H1 (cell line): ENCODE measurements around the gene SLC23A2. TPM values are rescaled to one million over a fixed set of nuclear protein-coding genes. Genes with fewer than 3 reads are reported as not detected.

Experiments
- CTCF ChIA-PET: fragments of 300-600 bp; sonication (Branson Sonifier 250); formaldehyde crosslinking; loops from one replicate; lab custom pipeline; 2021; ENCODE audit not compliant: partially characterized antibody; lab: Charles Lee
- POLR2A ChIA-PET: fragments of 300-600 bp; sonication (Branson Sonifier 250); formaldehyde crosslinking; loops from one replicate; lab custom pipeline; 2021; ENCODE audit warnings: inconsistent platforms; ENCODE audit not compliant: partially characterized antibody; lab: Charles Lee
- DNase-seq, 2 experiments: peaks; one replicate each; pipeline versions ENCODE4 v3.0.0 to v3.0.0-alpha.2; 2010 to 2022; ENCODE audit warnings: low spot score in 2 of 2, low read depth in 1 of 2, mixed read lengths in 1 of 2
- FAIRE-seq: peaks from 2 replicates; lab custom pipeline; 2011; peaks lifted over from hg19 to GRCh38; lab: Jason Lieb, UNC
- H2AFZ ChIP-seq: 2 replicates; pipeline ENCODE4 v1.8.1; 2012; ENCODE audit warnings: low read length, inconsistent platforms
- H2AK5ac ChIP-seq: 2 replicates; pipeline ENCODE4 v1.6.1; 2013; ENCODE audit warnings: low read depth, low read length
- H2BK120ac ChIP-seq: replicated peaks from 2 replicates; pipeline ENCODE3; 2013; ENCODE audit warnings: low read depth, low read length, inconsistent platforms
- H2BK12ac ChIP-seq: 2 replicates; pipeline ENCODE4 v1.6.1; 2013; ENCODE audit warnings: low read depth, low read length
- H2BK15ac ChIP-seq: 2 replicates; pipeline ENCODE4 v1.6.1; 2013; ENCODE audit warnings: low read length
- H2BK20ac ChIP-seq: 2 replicates; pipeline ENCODE4 v1.6.1; 2013; ENCODE audit warnings: low read length
- H2BK5ac ChIP-seq: 2 replicates; pipeline ENCODE4 v1.6.1; 2013; ENCODE audit warnings: low read depth, low read length
- H3K14ac ChIP-seq: 2 replicates; pipeline ENCODE4 v1.6.1; 2013; ENCODE audit warnings: inconsistent platforms; ENCODE audit not compliant: insufficient read length
- H3K18ac ChIP-seq: 2 replicates; pipeline ENCODE4 v1.6.1; 2013; ENCODE audit warnings: low read length; ENCODE audit errors: extremely low read depth
- H3K23ac ChIP-seq: 2 replicates; pipeline ENCODE4 v1.6.1; 2013; ENCODE audit warnings: inconsistent platforms; ENCODE audit not compliant: insufficient read length
- H3K23me2 ChIP-seq: 2 replicates; pipeline ENCODE4 v1.6.1; 2013; ENCODE audit warnings: low read depth, low read length
- H3K27ac ChIP-seq: 2 replicates; pipeline ENCODE4 v1.6.1; 2011; ENCODE audit warnings: low read depth, low read length, inconsistent platforms
- H3K27me3 ChIP-seq, 4 experiments: replicated peaks in 1 of 4; 1 replicate in 1 of 4; 2 replicates in 3 of 4; pipeline versions ENCODE4 v1.6.1 to v1.8.1; 2011 to 2013; ENCODE audit warnings: low read length in 3 of 4, mild to moderate bottlenecking in 3 of 4, inconsistent platforms in 2 of 4, mixed read lengths in 2 of 4, moderate library complexity in 1 of 4; ENCODE audit not compliant: control insufficient read depth in 3 of 4, insufficient read depth in 3 of 4; ENCODE audit errors: extremely low read depth in 1 of 4
- H3K36me3 ChIP-seq, 4 experiments: 2 replicates each; pipeline versions ENCODE4 v1.6.1 to v1.8.1; 2011 to 2013; ENCODE audit warnings: mild to moderate bottlenecking in 4 of 4, low read length in 3 of 4, moderate library complexity in 2 of 4, control low read depth in 1 of 4, inconsistent platforms in 1 of 4; ENCODE audit not compliant: insufficient read depth in 4 of 4, control insufficient read depth in 2 of 4
- H3K4ac ChIP-seq: replicated peaks from 2 replicates; pipeline ENCODE3; 2013; ENCODE audit warnings: low read length, low read depth, mixed read lengths, inconsistent platforms; ENCODE audit not compliant: insufficient read length
- H3K4me1 ChIP-seq, 4 experiments: replicated peaks in 1 of 4; 1 replicate in 1 of 4; 2 replicates in 3 of 4; pipeline versions ENCODE4 v1.6.1 to v1.8.1; 2011 to 2013; ENCODE audit warnings: low read length in 3 of 4, inconsistent platforms in 2 of 4, mixed read lengths in 1 of 4; ENCODE audit not compliant: insufficient read depth in 4 of 4, control insufficient read depth in 3 of 4
- H3K4me2 ChIP-seq, 2 experiments: 2 replicates each; pipeline versions ENCODE4 v1.6.1 to v1.8.1; 2011 to 2013; ENCODE audit warnings: low read depth in 2 of 2, low read length in 2 of 2, control low read depth in 1 of 2, inconsistent platforms in 1 of 2, mild to moderate bottlenecking in 1 of 2; ENCODE audit not compliant: insufficient read depth in 1 of 2
- H3K4me3 ChIP-seq, 4 experiments: fragments of 200-600, 300-600 bp in 1 of 4; sonication (generic), shearing (Covaris generic), sonication (Bioruptor Twin) in 1 of 4; 2 replicates each; pipeline versions ENCODE4 v1.5.1 to v1.8.1; 2011 to 2016; ENCODE audit warnings: low read length in 4 of 4, low read depth in 3 of 4, control low read depth in 2 of 4, inconsistent platforms in 2 of 4, mild to moderate bottlenecking in 2 of 4, mixed read lengths in 1 of 4, moderate library complexity in 1 of 4; ENCODE audit not compliant: insufficient read depth in 2 of 4; ENCODE audit errors: extremely low read depth in 1 of 4
- H3K56ac ChIP-seq: replicated peaks from 2 replicates; pipeline ENCODE3; 2013; ENCODE audit warnings: low read depth, mild to moderate bottlenecking, mixed read lengths, low read length, inconsistent platforms; ENCODE audit not compliant: insufficient read length
- H3K79me1 ChIP-seq: 2 replicates; pipeline ENCODE4 v1.6.1; 2013; ENCODE audit warnings: low read depth, low read length, control low read depth
- H3K79me2 ChIP-seq, 2 experiments: 2 replicates each; pipeline versions ENCODE4 v1.6.1 to v1.8.1; 2012 to 2013; ENCODE audit warnings: low read length in 2 of 2, mild to moderate bottlenecking in 2 of 2, inconsistent platforms in 1 of 2; ENCODE audit not compliant: insufficient read depth in 2 of 2, control insufficient read depth in 1 of 2
- H3K9ac ChIP-seq, 4 experiments: replicated peaks in 1 of 4; 1 replicate in 1 of 4; 2 replicates in 3 of 4; pipeline versions ENCODE4 v1.6.1 to v1.8.1; 2011 to 2013; ENCODE audit warnings: low read depth in 3 of 4, low read length in 3 of 4, control low read depth in 2 of 4, mild to moderate bottlenecking in 2 of 4, moderate library complexity in 2 of 4, inconsistent platforms in 1 of 4; ENCODE audit errors: extremely low read depth in 1 of 4
- H3K9me3 ChIP-seq, 2 experiments: 2 replicates each; pipeline versions ENCODE4 v1.6.1 to v1.8.1; 2012 to 2013; ENCODE audit warnings: mild to moderate bottlenecking in 2 of 2, moderate library complexity in 2 of 2, control low read depth in 1 of 2, inconsistent platforms in 1 of 2, low read depth in 1 of 2, low read length in 1 of 2, mixed read lengths in 1 of 2; ENCODE audit not compliant: insufficient read depth in 2 of 2
- H4K20me1 ChIP-seq, 2 experiments: replicated peaks in 1 of 2; 2 replicates each; pipeline versions ENCODE3 to v1.8.1; 2011 to 2013; ENCODE audit warnings: inconsistent platforms in 2 of 2, low read length in 2 of 2, mild to moderate bottlenecking in 1 of 2; ENCODE audit not compliant: insufficient read depth in 2 of 2, control insufficient read depth in 1 of 2
- H4K5ac ChIP-seq: 2 replicates; pipeline ENCODE4 v1.6.1; 2013; ENCODE audit warnings: low read length, low read depth, mixed read lengths, inconsistent platforms; ENCODE audit not compliant: insufficient read length
- H4K8ac ChIP-seq: 2 replicates; pipeline ENCODE4 v1.8.0; 2013; ENCODE audit warnings: mild to moderate bottlenecking, moderate library complexity, low read length, inconsistent platforms; ENCODE audit not compliant: insufficient read depth; ENCODE audit errors: extremely low read depth
- H4K91ac ChIP-seq: replicated peaks from 2 replicates; pipeline ENCODE3; 2013; ENCODE audit warnings: low read length, mixed read lengths, inconsistent platforms; ENCODE audit not compliant: insufficient read length
- ASH2L ChIP-seq: fragments of 200-600, 300-600 bp; sonication (generic); IDR thresholded peaks from one replicate; pipeline ENCODE4 v1.7.1; 2017; ENCODE audit warnings: low read length
- KDM4A ChIP-seq: IDR thresholded peaks from one replicate; pipeline ENCODE4 v1.7.1; 2012; ENCODE audit warnings: low read depth, mild to moderate bottlenecking, moderate library complexity, low read length, inconsistent platforms; ENCODE audit not compliant: severe bottlenecking
- SIN3A ChIP-seq, 2 experiments: IDR thresholded peaks in 1 of 2; conservative IDR thresholded peaks in 1 of 2; 2 replicates each; pipeline ENCODE4 v1.6.1; 2011 to 2012; ENCODE audit warnings: low read length in 2 of 2, improper control_type of control experiment in 1 of 2, low read depth in 1 of 2, mild to moderate bottlenecking in 1 of 2
- SRF ChIP-seq: IDR thresholded peaks from 2 replicates; pipeline ENCODE4 v1.6.1; 2011; ENCODE audit warnings: mild to moderate bottlenecking, low read depth, low read length, moderate library complexity
- TCF12 ChIP-seq: IDR thresholded peaks from 2 replicates; pipeline ENCODE4 v1.6.1; 2011; ENCODE audit warnings: low read depth, mild to moderate bottlenecking, low read length
- ZNF274 ChIP-seq: IDR thresholded peaks from 2 replicates; pipeline ENCODE4 v1.7.0; 2012; ENCODE audit warnings: low read length, borderline replicate concordance; ENCODE audit errors: extremely low read depth
- WGBS, 2 experiments: shearing (Covaris generic) in 1 of 2; methylation state at CpG; one replicate each; pipeline versions ENCODE4 v1.1.6 to v1.1.7; 2013 to 2015; ENCODE audit warnings: low lambda C conversion rate in 2 of 2, mixed read lengths in 2 of 2, inconsistent platforms in 1 of 2, low coverage in 1 of 2, missing lambda C conversion rate in 1 of 2; ENCODE audit not compliant: insufficient replicate concordance in 2 of 2, insufficient coverage in 1 of 2, insufficient read length in 1 of 2; ENCODE audit errors: extremely low coverage in 1 of 2, missing lambda C conversion rate in 1 of 2; 5-methylcytosine and 5-hydroxymethylcytosine counted together
- polyA plus RNA-seq, 7 experiments: library from polyadenylated mRNA; depleted of rRNA in 3 of 7; stranded (reverse) in 5 of 7; unstranded in 2 of 7; fragments of >200 nt in 5 of 7; fragments of 200-250 nt in 2 of 7; gene quantifications; 1 replicate in 5 of 7; 2 replicates in 1 of 7; 4 replicates in 1 of 7; pipeline versions ENCODE4 v1.2.1 to v1.2.3, GENCODE V29; 2011 to 2013; ENCODE audit warnings: missing spikeins in 2 of 7, mixed read lengths in 2 of 7
- total RNA-seq: library from RNA; stranded (reverse); fragmentation: NEBNext Ultra II Directional; extraction: Animal tissue kit (Norgen Biotek cat#: 25700); gene quantifications from 2 replicates; pipeline ENCODE4 v1.2.1, GENCODE V29; 2021
- TF ChIP-seq, protein P1 (sequence below): IDR thresholded peaks from 2 replicates; pipeline ENCODE4 v1.6.1; 2011; ENCODE audit warnings: low read length, improper control_type of control experiment

SLC23A2 gene
- total and polyA plus RNA-seq, 2 of the 8 experiments (the other 6 are each of a cell fraction or from before 2014, with no cell fraction given): 17.0 to 18.6 TPM

DNA sequence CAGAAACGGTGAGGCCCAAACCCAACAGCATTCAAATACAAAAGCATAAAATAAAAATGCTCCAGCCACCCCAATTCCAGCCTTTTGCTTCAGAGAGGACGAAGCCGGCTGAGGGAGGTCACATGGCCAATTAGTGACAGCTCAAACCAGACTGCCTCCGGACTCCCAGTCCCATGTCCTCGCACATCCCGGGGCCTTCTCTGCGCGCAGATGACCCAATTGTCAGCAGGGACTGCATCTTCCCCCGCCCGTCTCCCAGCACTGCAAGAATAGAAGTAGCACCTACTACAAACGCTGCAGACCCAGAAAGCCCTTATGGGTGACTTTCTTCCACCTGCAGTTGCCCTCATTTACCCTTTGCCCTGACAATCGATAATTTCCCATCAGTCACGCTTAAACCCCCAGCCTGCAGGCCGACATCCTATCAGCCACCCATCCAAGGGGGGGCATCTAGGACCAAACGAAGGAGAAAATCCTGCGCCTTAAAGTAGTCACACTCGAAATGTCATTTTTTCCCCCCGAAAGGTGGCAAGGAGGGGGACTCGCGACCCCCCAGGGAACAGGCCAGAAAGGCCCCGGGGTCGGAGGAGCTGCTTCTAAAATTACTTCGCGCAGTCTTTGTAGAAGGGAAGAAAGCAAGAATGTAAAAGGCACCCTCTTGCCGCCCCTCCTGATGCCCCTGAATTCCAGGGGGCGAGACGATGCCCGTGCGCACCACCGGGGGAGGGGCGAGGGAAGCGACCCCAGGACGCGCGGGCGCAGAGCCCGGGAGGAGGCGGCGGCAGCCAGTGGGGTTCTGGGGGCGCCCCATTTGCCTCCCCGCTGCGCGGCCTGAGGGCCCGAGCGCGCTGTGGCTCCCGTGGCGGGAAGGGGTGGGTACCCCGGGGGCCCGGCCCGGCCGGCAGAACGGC, 792 bp downstream of the SLC23A2 start:
- 11% methylated on average over 53 of the region's 53 CpGs; no CpG with 5 or more reads in 1 of the 2 experiments for WGBS, 2 experiments
- Histone ChIP-seq H2AFZ (no peak overlapping the region), H3K79me2 (peaks cover 4 to 31% of the 10 kb centered on the region in 2 experiments; a peak in 3 of 4 replicates), H3K27ac (no peak overlapping the region), H3K4me2 (peak overlapping the region; percentile 81 to 93), H2BK15ac (no peak overlapping the region), H4K8ac (peak overlapping the region; percentile 38; the same call in 1 of the 2 replicates), H3K4ac (no peak overlapping the region), H4K20me1 (peaks cover 0 to 1% of the 10 kb centered on the region in 2 experiments), H3K23ac (no peak overlapping the region), H3K23me2 (peaks cover 11% of the 10 kb centered on the region), H3K4me3 (peak overlapping the region; percentile 37 to 90 (median 77)), H2AK5ac (no peak overlapping the region), H4K5ac (no peak overlapping the region), H2BK5ac (no peak overlapping the region), H3K18ac (no peak overlapping the region), H3K9me3 (no peaks in the 10 kb centered on the region), H3K27me3 (no peaks in the 10 kb centered on the region), H3K56ac (no peak overlapping the region), H3K36me3 (no peaks in the 10 kb centered on the region), H4K91ac (no peak overlapping the region), H2BK120ac (no peak overlapping the region), H3K14ac (no peak overlapping the region), H3K4me1 (peaks cover 0 to 8% (median 2%) of the 10 kb centered on the region in 4 experiments; a peak in 5 of 7 replicates), H2BK12ac (no peak overlapping the region), H3K79me1 (peaks cover 5% of the 10 kb centered on the region; the same call in 1 of the 2 replicates), H2BK20ac (no peak overlapping the region), H3K9ac (peak overlapping the region in 1 of 4 experiments; percentile 58; a peak in 2 of 7 replicates)
- FAIRE-seq (no peak), DNase-seq (peak in 1 of 2 experiments; percentile 55)
- no peak for TF ChIP-seq SRF
- TF ChIP-seq SIN3A (conservative IDR thresholded peaks at IDR 0.05 in 1 of 2, IDR thresholded peaks at IDR 0.05 in 1 of 2; ENCODE audit: low read depth in 1 of 2, low read length in 2 of 2): peak in 1 of 2 experiments; percentile 65; a peak in 1 of 4 replicates
- TF ChIP-seq, protein P1, sequence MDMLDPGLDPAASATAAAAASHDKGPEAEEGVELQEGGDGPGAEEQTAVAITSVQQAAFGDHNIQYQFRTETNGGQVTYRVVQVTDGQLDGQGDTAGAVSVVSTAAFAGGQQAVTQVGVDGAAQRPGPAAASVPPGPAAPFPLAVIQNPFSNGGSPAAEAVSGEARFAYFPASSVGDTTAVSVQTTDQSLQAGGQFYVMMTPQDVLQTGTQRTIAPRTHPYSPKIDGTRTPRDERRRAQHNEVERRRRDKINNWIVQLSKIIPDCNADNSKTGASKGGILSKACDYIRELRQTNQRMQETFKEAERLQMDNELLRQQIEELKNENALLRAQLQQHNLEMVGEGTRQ: peak; percentile 52; the same call in 1 of the 2 replicates
- no peak for TF ChIP-seq ZNF274
- peak; percentile 57 for TF ChIP-seq KDM4A
- TF ChIP-seq TCF12: no peak
- peak; percentile 51 for TF ChIP-seq ASH2L
- POLR2A ChIA-PET: interaction anchor here (0.5 to 1.2 kb wide), 4 partner anchors 12 to 64 kb away, joined by 3 to 5 read pairs (median 3); no protein-coding TSS in a partner anchor
- CTCF ChIA-PET: interaction anchor here (0.9 to 1.8 kb wide), 4 partner anchors 11 to 101 kb away, joined by 3 to 6 read pairs (median 4); no protein-coding TSS in a partner anchor
